ENCODE results near the gene MYO6. TPM values are rescaled to one million over a fixed set of nuclear protein-coding genes. Genes with fewer than 3 reads are reported as not detected.

The MYO6 gene
- total RNA-seq, 2 experiments from 2014 or later, result 0.42 TPM

DNA sequence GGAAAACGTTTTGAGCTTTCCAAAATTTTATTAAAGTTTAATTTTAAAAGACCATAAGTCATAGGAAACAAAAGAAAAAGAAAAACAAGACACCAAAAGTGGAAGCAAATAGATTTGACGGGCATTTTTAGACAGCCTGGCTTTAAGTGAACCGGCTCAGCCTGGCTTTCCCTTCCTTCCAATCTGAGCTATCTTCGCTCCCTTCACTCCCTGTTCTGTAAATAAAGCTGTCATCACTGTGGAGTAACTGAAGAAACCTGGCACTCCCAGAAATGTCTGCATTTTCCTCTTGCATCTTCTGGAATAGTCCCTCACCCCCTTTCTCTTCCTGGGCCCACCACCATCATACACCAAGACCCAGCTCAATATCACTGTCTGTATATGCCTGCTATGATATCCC is 191.5 kb downstream of the MYO6 start:
- H3K4me3 Mint-ChIP-seq, result no peak overlapping the region
- no peaks in the 10 kb centered on the region for H3K9me3 Mint-ChIP-seq (ENCODE audit: insufficient read depth)
- no peaks in the 10 kb centered on the region for H3K36me3 Mint-ChIP-seq (ENCODE audit: low read depth)
- no peak for ATAC-seq
- H3K4me1 Mint-ChIP-seq (ENCODE audit: low read depth), result no peaks in the 10 kb centered on the region
- H3K27me3 Mint-ChIP-seq (ENCODE audit: low read depth), result peaks cover 2% of the 10 kb centered on the region
- H3K27ac Mint-ChIP-seq, result no peak overlapping the region
- ChIA-PET CTCF (no interaction called here), POLR2A (no interaction called here)
- no peak for DNase-seq

DNA sequence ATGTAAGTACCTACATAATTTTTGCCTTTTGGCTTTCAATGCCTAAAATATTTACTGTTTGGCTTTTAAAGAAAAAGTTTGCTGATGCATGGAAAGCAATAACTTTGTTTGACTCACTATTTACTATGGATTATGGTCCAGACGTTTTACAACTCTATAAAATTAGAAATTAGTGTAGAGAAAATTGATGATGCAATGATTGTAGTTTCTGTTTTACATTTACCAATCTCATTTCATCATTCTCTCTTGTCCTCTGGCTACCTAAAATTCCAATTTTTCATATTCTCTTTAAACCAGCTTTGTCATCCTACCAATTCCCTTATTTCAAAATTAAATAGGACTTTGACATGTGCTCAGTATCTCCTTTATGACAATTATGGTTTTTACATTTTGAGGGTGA is 192.5 kb downstream of the MYO6 start:
- no peak overlapping the region for H3K27ac Mint-ChIP-seq
- H3K9me3 Mint-ChIP-seq (ENCODE audit: insufficient read depth), result no peaks in the 10 kb centered on the region
- ChIA-PET CTCF (no interaction called here), POLR2A (no interaction called here)
- H3K4me3 Mint-ChIP-seq, result no peak overlapping the region
- DNase-seq, result no peak
- H3K27me3 Mint-ChIP-seq (ENCODE audit: low read depth), result no peaks in the 10 kb centered on the region
- H3K36me3 Mint-ChIP-seq (ENCODE audit: low read depth), result no peaks in the 10 kb centered on the region
- H3K4me1 Mint-ChIP-seq (ENCODE audit: low read depth), result no peaks in the 10 kb centered on the region
- ATAC-seq, result no peak

DNA sequence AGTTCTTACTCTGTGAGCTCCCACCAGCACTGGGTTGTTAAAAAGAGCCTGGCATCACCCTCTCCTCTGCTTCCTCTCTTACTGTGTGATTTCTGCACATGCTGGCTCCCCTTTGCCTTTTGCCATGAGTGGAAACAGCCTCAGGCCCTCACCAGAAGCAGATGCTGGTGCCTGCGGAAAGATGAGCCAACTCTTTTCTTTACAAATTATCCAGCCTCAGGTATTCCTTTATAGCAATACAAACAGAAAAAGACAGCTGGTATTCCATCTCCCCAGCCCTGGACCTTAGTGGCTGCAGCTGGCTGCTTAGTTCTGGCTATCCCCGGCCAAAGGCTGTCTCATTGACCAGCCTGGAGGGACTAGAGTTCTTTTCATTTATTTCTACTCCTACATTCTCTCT is 194.3 kb downstream of the MYO6 start:
- H3K27ac Mint-ChIP-seq, result no peak overlapping the region
- H3K36me3 Mint-ChIP-seq (ENCODE audit: low read depth), result no peaks in the 10 kb centered on the region
- H3K4me1 Mint-ChIP-seq (ENCODE audit: low read depth), result no peaks in the 10 kb centered on the region
- no peaks in the 10 kb centered on the region for H3K9me3 Mint-ChIP-seq (ENCODE audit: insufficient read depth)
- no peak for ATAC-seq
- ChIA-PET CTCF (no interaction called here), POLR2A (no interaction called here)
- H3K27me3 Mint-ChIP-seq (ENCODE audit: low read depth), result no peaks in the 10 kb centered on the region
- no peak overlapping the region for H3K4me3 Mint-ChIP-seq
- DNase-seq, result no peak

DNA sequence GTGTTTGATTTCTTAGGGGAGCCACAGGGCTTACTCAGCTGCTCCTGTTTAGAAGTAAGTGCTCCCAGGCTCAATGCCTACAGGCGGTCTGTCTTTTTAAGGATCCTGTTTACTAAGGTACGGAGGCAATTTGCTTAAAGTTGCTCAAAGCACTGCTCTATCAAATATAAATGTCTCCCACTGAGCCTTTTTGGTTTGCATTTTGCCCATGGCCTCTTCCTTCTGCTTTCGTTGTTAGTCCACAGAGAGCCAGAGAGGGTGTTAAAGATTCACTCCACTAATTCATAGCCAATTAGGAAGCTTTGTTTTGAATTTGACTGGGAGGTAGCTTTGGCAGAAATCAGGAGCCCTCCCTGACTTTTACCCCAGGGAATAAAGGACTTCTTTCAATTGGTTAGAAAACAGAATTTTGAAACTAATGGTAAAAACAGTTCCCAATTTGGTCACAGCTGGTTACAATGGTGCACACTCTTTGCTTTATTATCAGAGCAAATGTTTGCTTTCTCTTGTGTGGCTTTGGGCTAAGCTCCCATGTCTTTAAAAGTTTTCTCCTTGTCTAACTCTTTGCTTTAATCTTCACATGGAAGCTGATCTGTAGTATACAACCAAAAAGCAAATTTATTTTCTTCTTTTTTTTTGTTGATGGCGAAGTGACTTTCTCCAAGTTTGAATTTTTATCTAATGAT is 197.2 kb downstream of the MYO6 start:
- ATAC-seq (no peak), DNase-seq (no peak)
- POLR2A ChIA-PET, result no interaction called here
- H3K9me3 Mint-ChIP-seq (ENCODE audit: insufficient read depth), result no peaks in the 10 kb centered on the region
- H3K36me3 Mint-ChIP-seq (ENCODE audit: low read depth), result no peaks in the 10 kb centered on the region
- no peak overlapping the region for H3K4me3 Mint-ChIP-seq
- H3K27me3 Mint-ChIP-seq (ENCODE audit: low read depth), result no peaks in the 10 kb centered on the region
- CTCF ChIA-PET, result no interaction called here
- H3K4me1 Mint-ChIP-seq (ENCODE audit: low read depth), result no peaks in the 10 kb centered on the region
- no peak overlapping the region for H3K27ac Mint-ChIP-seq

DNA sequence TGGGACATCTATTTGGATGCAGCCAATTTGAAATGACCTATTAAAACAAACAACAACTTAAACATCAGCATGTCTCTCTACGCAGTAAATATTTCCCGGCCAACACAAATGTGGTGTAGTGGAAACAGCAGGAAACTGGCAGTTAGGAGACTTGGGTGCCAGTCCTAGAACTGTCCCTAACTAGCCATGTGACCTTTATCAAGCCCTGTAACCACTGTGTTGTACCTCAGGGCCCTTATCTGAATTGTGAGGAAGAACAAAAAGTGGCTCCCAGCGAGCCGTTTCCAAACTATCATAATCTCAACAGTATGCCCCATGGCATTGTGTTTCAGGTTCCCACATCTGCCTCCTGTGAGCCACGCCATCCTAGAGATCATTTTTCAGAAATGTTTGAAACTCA is 198.9 kb downstream of the MYO6 start:
- no peak for ATAC-seq

DNA sequence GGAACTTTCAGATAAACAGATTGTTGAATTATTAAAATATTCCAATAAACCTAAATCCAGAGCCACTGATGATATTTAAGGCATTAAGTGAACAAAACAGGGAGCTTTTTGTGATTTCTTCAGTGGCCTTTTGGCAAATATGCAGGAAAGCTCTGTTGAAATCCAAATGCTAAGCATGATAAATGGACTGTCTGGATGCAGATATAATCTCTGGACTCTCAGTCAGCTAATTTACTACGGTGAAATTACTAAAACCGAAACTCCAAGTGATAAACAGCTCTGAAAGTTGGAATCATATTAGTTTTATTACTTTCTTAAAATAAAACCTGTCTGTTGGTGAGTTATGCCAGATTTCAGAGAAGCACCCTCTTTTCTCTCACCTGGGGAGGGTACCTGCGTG is 203.1 kb downstream of the MYO6 start:
- Mint-ChIP-seq H3K4me1 (ENCODE audit: low read depth) (no peaks in the 10 kb centered on the region), H3K4me3 (no peak overlapping the region), H3K36me3 (ENCODE audit: low read depth) (no peaks in the 10 kb centered on the region), H3K27me3 (ENCODE audit: low read depth) (no peaks in the 10 kb centered on the region), H3K27ac (no peak overlapping the region), H3K9me3 (ENCODE audit: insufficient read depth) (no peaks in the 10 kb centered on the region)
- ChIA-PET CTCF (no interaction called here), POLR2A (no interaction called here)
- no peak for ATAC-seq
- DNase-seq, result no peak

More for the DNA sequence above, 198.9 kb downstream of the MYO6 start:
- Mint-ChIP-seq H3K4me3 (no peak overlapping the region), H3K27ac (no peak overlapping the region), H3K4me1 (ENCODE audit: low read depth) (no peaks in the 10 kb centered on the region), H3K27me3 (ENCODE audit: low read depth) (no peaks in the 10 kb centered on the region), H3K36me3 (ENCODE audit: low read depth) (no peaks in the 10 kb centered on the region), H3K9me3 (ENCODE audit: insufficient read depth) (no peaks in the 10 kb centered on the region)
- ChIA-PET CTCF (no interaction called here), POLR2A (no interaction called here)
- DNase-seq, result no peak

DNA sequence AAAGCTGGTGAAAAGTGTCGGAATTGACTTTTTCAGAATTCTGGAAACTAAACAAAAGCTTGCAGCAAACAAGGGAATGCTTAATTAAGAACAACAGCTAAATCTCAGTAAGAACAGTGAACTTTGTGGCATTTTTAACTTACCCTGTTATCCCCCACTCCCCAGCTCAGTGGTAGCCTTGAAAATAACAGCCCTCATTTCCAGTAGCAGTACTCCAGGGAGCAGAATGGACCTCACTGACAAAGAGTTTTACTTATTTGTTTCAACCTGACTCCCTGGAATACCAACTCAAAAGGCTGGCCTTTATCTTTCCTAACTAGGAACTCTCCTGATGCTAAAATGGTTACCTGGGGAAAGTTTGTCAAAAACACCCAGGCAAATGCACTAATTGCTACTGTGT is 214.5 kb downstream of the MYO6 start:
- CTCF ChIA-PET, result no interaction called here
- no peak overlapping the region for H3K27ac Mint-ChIP-seq
- no peak for ATAC-seq

DNA sequence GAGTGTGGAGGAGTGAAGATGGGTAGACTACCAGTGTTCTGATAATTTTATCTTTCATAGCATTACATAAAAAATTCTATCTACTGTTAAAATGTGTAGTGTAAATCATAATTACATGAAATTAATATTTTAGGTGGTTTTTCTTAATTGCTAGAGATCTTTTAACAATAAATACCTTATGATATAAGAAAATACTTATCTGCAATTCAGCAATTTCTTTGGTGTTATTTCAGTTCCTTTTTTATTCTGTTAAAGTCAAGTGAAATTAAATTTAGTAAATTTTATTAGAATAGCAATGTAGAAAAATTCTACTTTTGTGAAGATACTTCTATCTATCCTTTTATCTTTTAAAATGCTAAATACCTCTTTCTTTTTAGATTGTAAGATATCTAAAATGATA is 219.1 kb downstream of the MYO6 start:
- ChIA-PET CTCF (no interaction called here), POLR2A (no interaction called here)
- ATAC-seq, result no peak
- no peak overlapping the region for H3K4me3 Mint-ChIP-seq
- H3K36me3 Mint-ChIP-seq (ENCODE audit: low read depth), result no peaks in the 10 kb centered on the region
- H3K4me1 Mint-ChIP-seq (ENCODE audit: low read depth), result no peaks in the 10 kb centered on the region
- H3K9me3 Mint-ChIP-seq (ENCODE audit: insufficient read depth), result no peaks in the 10 kb centered on the region
- no peak overlapping the region for H3K27ac Mint-ChIP-seq
- H3K27me3 Mint-ChIP-seq (ENCODE audit: low read depth), result no peaks in the 10 kb centered on the region
- no peak for DNase-seq

More for the DNA sequence above, 214.5 kb downstream of the MYO6 start:
- no peaks in the 10 kb centered on the region for H3K9me3 Mint-ChIP-seq (ENCODE audit: insufficient read depth)
- no peaks in the 10 kb centered on the region for H3K27me3 Mint-ChIP-seq (ENCODE audit: low read depth)
- no peak for DNase-seq
- POLR2A ChIA-PET, result no interaction called here
- no peaks in the 10 kb centered on the region for H3K36me3 Mint-ChIP-seq (ENCODE audit: low read depth)
- no peaks in the 10 kb centered on the region for H3K4me1 Mint-ChIP-seq (ENCODE audit: low read depth)
- no peak overlapping the region for H3K4me3 Mint-ChIP-seq

Other genes starting within 250 kb of the MYO6 start
- 10 to 100 TPM; 66.2 to 68.9 TPM for gene SENP6, start 147.4 kb upstream of the MYO6 start, total RNA-seq

All from activated CD8-positive, alpha-beta T cell treated with anti-CD3 and anti-CD28 coated beads, Interleukin-2, amount 10 ng/mL, durations not matched to agents 7 days and 5 days (primary cell).